ENCODE measurements around the gene MVB12B. TPM values are rescaled to one million over a fixed set of nuclear protein-coding genes. Genes with fewer than 3 reads are reported as not detected.

MVB12B gene
- total RNA-seq, 1 donor from 2014 or later = 13.1 TPM

- Mint-ChIP-seq H3K4me1 (ENCODE audit: low read depth) (peaks cover 6% of the 10 kb centered on the region), H3K36me3 (ENCODE audit: low read depth) (peaks cover 7% of the 10 kb centered on the region), H3K9me3 (ENCODE audit: low read depth) (no peaks in the 10 kb centered on the region), H3K4me3 (ENCODE audit: unreplicated experiment) (no peak overlapping the region), H3K27ac (ENCODE audit: unreplicated experiment) (no peak overlapping the region), H3K27me3 (ENCODE audit: low read depth) (no peaks in the 10 kb centered on the region)
- peak; percentile 28 for DNase-seq (ENCODE audit: low spot score)
- TF ChIP-seq CTCF (IDR thresholded peaks at IDR 0.05) = no peak
These were observed 159.0 kb downstream of the MVB12B start for GRCh38 chr9:126485662-126486061.

GRCh38 chr9:126486276-126486675 is 159.6 kb downstream of the MVB12B start:
- peak; percentile 53 for DNase-seq (ENCODE audit: low spot score)
- no peak overlapping the region for H3K4me3 Mint-ChIP-seq (ENCODE audit: unreplicated experiment)
- no peaks in the 10 kb centered on the region for H3K9me3 Mint-ChIP-seq (ENCODE audit: low read depth)
- TF ChIP-seq CTCF (IDR thresholded peaks at IDR 0.05) = no peak
- no peak overlapping the region for H3K27ac Mint-ChIP-seq (ENCODE audit: unreplicated experiment)
- no peaks in the 10 kb centered on the region for H3K27me3 Mint-ChIP-seq (ENCODE audit: low read depth)
- H3K4me1 Mint-ChIP-seq (ENCODE audit: low read depth) = peaks cover 6% of the 10 kb centered on the region
- peaks cover 2% of the 10 kb centered on the region for H3K36me3 Mint-ChIP-seq (ENCODE audit: low read depth)

- no peak overlapping the region for H3K27ac Mint-ChIP-seq (ENCODE audit: unreplicated experiment)
- H3K9me3 Mint-ChIP-seq (ENCODE audit: low read depth) = no peaks in the 10 kb centered on the region
- H3K36me3 Mint-ChIP-seq (ENCODE audit: low read depth) = peaks cover 2% of the 10 kb centered on the region
- H3K4me3 Mint-ChIP-seq (ENCODE audit: unreplicated experiment) = no peak overlapping the region
- H3K27me3 Mint-ChIP-seq (ENCODE audit: low read depth) = no peaks in the 10 kb centered on the region
- TF ChIP-seq CTCF (IDR thresholded peaks at IDR 0.05) = no peak
- no peaks in the 10 kb centered on the region for H3K4me1 Mint-ChIP-seq (ENCODE audit: low read depth)
- DNase-seq (ENCODE audit: low spot score) = no peak
These were observed 161.2 kb downstream of the MVB12B start for GRCh38 chr9:126487856-126488255.

GRCh38 chr9:126488310-126488709 is 161.7 kb downstream of the MVB12B start:
- Mint-ChIP-seq H3K4me3 (ENCODE audit: unreplicated experiment) (no peak overlapping the region), H3K9me3 (ENCODE audit: low read depth) (no peaks in the 10 kb centered on the region), H3K36me3 (ENCODE audit: low read depth) (peaks cover 2% of the 10 kb centered on the region), H3K27me3 (ENCODE audit: low read depth) (no peaks in the 10 kb centered on the region), H3K27ac (ENCODE audit: unreplicated experiment) (no peak overlapping the region), H3K4me1 (ENCODE audit: low read depth) (no peaks in the 10 kb centered on the region)
- TF ChIP-seq CTCF (IDR thresholded peaks at IDR 0.05) = no peak
- no peak for DNase-seq (ENCODE audit: low spot score)

GRCh38 chr9:126488881-126489404 is 162.3 kb downstream of the MVB12B start:
- H3K36me3 Mint-ChIP-seq (ENCODE audit: low read depth) = no peaks in the 10 kb centered on the region
- no peak overlapping the region for H3K27ac Mint-ChIP-seq (ENCODE audit: unreplicated experiment)
- no peak overlapping the region for H3K4me3 Mint-ChIP-seq (ENCODE audit: unreplicated experiment)
- TF ChIP-seq CTCF (IDR thresholded peaks at IDR 0.05) = no peak
- no peaks in the 10 kb centered on the region for H3K27me3 Mint-ChIP-seq (ENCODE audit: low read depth)
- no peaks in the 10 kb centered on the region for H3K4me1 Mint-ChIP-seq (ENCODE audit: low read depth)
- no peak for DNase-seq (ENCODE audit: low spot score)
- no peaks in the 10 kb centered on the region for H3K9me3 Mint-ChIP-seq (ENCODE audit: low read depth)
